Panc1 (cell line): ENCODE measurements around the gene GRM4. TPM values are rescaled to one million over a fixed set of nuclear protein-coding genes. Genes with fewer than 3 reads are reported as not detected.

ENCODE experiments used
- ATAC-seq: fragments of 200-7000 bp; cut with Tn5 transposase; 2 replicates; pipeline ENCODE4 v1.9.1; 2020; ENCODE audit warnings: mild to moderate bottlenecking, moderate library complexity
- BruUV-seq: library from RNA; stranded (reverse); fragments of 400-500 nt; replicated peaks from 2 replicates; lab custom pipeline; 2021; lab: Mats Ljungman, UMichigan
- CTCF ChIA-PET: fragments of 300-600 bp; sonication (Branson Sonifier 250); formaldehyde crosslinking; loops from one replicate; lab custom pipeline; 2022; ENCODE audit warnings: antibody characterized with exemption; lab: Charles Lee
- POLR2A ChIA-PET: fragments of 300-600 bp; sonication (Branson Sonifier 250); formaldehyde crosslinking; loops from one replicate; lab custom pipeline; 2022; ENCODE audit warnings: antibody characterized with exemption; lab: Charles Lee
- DNase-seq: peaks from one replicate; pipeline ENCODE4 v3.0.0-alpha.2; 2010; ENCODE audit warnings: low read depth, low spot score
- H3K27ac ChIP-seq: 2 replicates; pipeline ENCODE4 v1.5.1; 2011; ENCODE audit warnings: mild to moderate bottlenecking, low read length, inconsistent platforms
- H3K27me3 ChIP-seq: fragments of 200-500 bp; sonication (Bioruptor generic); 2 replicates; pipeline ENCODE4 v1.6.0; 2014; ENCODE audit warnings: low read length, inconsistent platforms; ENCODE audit not compliant: control insufficient read depth, insufficient read depth
- H3K36me3 ChIP-seq: fragments of 200-500 bp; sonication (Bioruptor generic); 2 replicates; pipeline ENCODE4 v1.5.1; 2014; ENCODE audit warnings: inconsistent platforms, mild to moderate bottlenecking, low read length, moderate library complexity; ENCODE audit not compliant: control insufficient read depth, insufficient read depth
- H3K4me1 ChIP-seq: 2 replicates; pipeline ENCODE4 v1.5.1; 2011; ENCODE audit warnings: inconsistent platforms, mild to moderate bottlenecking, low read length, moderate library complexity; ENCODE audit not compliant: control insufficient read depth, insufficient read depth
- H3K4me3 ChIP-seq, 2 experiments: 2 replicates each; pipeline ENCODE4 v1.5.1; 2011 to 2012; ENCODE audit warnings: low read depth in 2 of 2, low read length in 2 of 2, mild to moderate bottlenecking in 2 of 2, inconsistent platforms in 1 of 2, moderate library complexity in 1 of 2
- H3K9me3 ChIP-seq: fragments of 200-500 bp; sonication (Bioruptor generic); 2 replicates; pipeline ENCODE4 v1.5.1; 2014; ENCODE audit warnings: low read depth, mild to moderate bottlenecking, inconsistent platforms, low read length, moderate library complexity; ENCODE audit not compliant: control insufficient read depth, insufficient read depth
- POLR2AphosphoS5 ChIP-seq: IDR thresholded peaks from 2 replicates; pipeline ENCODE4 v1.6.1; 2012; ENCODE audit warnings: mild to moderate bottlenecking, low read depth, low read length, moderate library complexity
- SIN3A ChIP-seq: IDR thresholded peaks from 2 replicates; pipeline ENCODE4 v1.6.1; 2012; ENCODE audit warnings: low read depth, mild to moderate bottlenecking, low read length, moderate library complexity, borderline replicate concordance; ENCODE audit not compliant: insufficient read depth
- TCF7L2 ChIP-seq: IDR thresholded peaks from 2 replicates; pipeline ENCODE4 v1.6.1; 2011; ENCODE audit warnings: mild to moderate bottlenecking, low read depth, low read length, inconsistent platforms
- in situ Hi-C: cut with HindIII; loops from 2 replicates; pipeline ENCODE4 v1.10.0; 2016; ENCODE audit warnings: low sequenced_read_pairs, low pct_unique_long_range_greater_than_20kb
- intact Hi-C: fragments of 100-400 bp; cut with micrococcal nuclease; formaldehyde crosslinking; loops from one replicate; pipeline ENCODE4 v1.10.0; 2022; ENCODE audit not compliant: unreplicated experiment
- total RNA-seq: library from RNA; stranded (reverse); gene quantifications from one replicate; pipeline ENCODE4 v1.2.1, GENCODE V29; 2021; ENCODE audit not compliant: unreplicated experiment
- TF ChIP-seq, protein P1 (sequence below), 2 experiments: IDR thresholded peaks; 2 replicates each; pipeline ENCODE4 v1.6.1; 2011 to 2012; ENCODE audit warnings: low read depth in 2 of 2, control low read depth in 1 of 2, low read length in 1 of 2, mild to moderate bottlenecking in 1 of 2, moderate library complexity in 1 of 2; ENCODE audit not compliant: insufficient read depth in 1 of 2
- TF ChIP-seq, protein P2 (sequence below): fragments of 450-650 bp; IDR thresholded peaks from 2 replicates; pipeline ENCODE4 v1.5.1; 2017; ENCODE audit warnings: mild to moderate bottlenecking

The GRM4 gene
- total RNA-seq, 1 experiment from 2014 or later = 1.3 TPM

DNA sequence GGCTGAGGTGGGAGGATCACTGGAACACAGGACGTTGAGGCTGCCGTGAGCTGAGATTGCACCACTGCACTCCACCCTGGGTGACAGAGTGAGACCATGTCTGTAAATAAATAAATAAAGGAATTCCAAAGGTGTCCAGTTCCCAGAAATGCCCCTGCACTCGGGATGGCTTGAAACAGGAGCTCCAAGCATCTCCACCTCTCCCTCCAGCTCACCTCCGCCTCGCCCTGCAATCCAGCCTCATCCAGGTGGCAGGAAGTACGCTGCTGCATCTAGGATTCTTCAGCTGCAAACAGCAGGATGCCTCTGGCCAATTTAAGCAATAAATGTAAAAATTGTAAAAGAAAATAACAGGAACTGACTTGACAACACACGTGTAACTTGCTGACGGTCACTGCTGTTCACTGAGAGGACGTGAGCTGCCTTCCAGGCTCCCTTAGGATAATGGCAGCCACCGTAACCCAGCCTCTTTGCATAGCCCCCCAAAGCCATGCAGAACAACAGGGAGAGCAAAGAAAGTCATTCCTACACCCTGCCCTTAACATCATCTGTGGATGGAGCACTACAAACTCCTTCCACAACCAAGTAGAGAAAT is 11.4 kb upstream of the GRM4 start:
- CTCF ChIA-PET = no interaction called here
- intact Hi-C loops = loop anchor here (10.0 kb wide), 1 partner anchor 413 kb away; the partner anchor contains the start of gene IP6K3

DNA sequence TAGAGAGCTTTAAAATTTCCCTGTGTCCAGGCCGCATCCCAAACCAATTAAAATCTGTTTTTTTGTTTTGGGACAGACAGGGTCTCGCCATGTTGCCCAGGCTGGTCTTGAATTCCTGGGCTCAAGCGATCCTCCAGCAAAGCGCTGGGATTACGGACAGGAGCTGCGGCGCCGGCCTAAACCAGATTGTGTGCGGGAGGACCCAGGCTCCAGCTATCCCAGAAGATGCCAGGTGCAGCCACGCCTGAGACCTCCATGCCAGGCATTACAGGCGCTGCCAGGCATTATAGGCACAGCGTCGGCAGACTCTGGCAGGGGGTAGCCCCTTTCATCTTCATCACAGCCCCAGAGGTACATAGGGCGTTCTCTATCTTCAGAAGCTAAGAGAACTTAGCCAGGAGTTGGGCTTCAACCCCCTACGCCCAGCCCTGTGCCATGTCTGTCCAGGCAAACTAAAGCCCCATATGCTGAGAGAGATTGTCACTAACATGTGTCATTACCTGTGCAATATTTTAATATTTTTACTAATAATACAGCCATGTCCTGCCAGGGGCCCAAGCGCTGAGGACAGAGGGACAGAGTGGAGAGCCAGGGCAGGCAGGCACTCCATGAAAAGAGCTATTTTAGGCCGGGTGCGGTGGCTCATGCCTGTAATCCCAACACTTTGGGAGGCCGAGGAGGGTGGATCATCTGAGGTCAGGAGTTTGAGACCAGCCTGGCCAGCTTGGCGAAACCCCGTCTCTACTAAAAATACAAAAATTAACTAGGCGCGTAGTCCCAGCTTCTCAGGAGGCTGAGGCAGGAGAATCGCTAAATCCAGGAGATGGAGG is 9.8 kb upstream of the GRM4 start:
- Histone ChIP-seq H3K36me3 (no peaks in the 10 kb centered on the region), H3K4me3 (no peak overlapping the region), H3K9me3 (no peaks in the 10 kb centered on the region), H3K27me3 (no peaks in the 10 kb centered on the region), H3K27ac (no peak overlapping the region), H3K4me1 (no peaks in the 10 kb centered on the region)
- in situ Hi-C loops = no loop called here
- TF ChIP-seq SIN3A = no peak
- TF ChIP-seq, protein P1, sequence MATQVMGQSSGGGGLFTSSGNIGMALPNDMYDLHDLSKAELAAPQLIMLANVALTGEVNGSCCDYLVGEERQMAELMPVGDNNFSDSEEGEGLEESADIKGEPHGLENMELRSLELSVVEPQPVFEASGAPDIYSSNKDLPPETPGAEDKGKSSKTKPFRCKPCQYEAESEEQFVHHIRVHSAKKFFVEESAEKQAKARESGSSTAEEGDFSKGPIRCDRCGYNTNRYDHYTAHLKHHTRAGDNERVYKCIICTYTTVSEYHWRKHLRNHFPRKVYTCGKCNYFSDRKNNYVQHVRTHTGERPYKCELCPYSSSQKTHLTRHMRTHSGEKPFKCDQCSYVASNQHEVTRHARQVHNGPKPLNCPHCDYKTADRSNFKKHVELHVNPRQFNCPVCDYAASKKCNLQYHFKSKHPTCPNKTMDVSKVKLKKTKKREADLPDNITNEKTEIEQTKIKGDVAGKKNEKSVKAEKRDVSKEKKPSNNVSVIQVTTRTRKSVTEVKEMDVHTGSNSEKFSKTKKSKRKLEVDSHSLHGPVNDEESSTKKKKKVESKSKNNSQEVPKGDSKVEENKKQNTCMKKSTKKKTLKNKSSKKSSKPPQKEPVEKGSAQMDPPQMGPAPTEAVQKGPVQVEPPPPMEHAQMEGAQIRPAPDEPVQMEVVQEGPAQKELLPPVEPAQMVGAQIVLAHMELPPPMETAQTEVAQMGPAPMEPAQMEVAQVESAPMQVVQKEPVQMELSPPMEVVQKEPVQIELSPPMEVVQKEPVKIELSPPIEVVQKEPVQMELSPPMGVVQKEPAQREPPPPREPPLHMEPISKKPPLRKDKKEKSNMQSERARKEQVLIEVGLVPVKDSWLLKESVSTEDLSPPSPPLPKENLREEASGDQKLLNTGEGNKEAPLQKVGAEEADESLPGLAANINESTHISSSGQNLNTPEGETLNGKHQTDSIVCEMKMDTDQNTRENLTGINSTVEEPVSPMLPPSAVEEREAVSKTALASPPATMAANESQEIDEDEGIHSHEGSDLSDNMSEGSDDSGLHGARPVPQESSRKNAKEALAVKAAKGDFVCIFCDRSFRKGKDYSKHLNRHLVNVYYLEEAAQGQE (IDR thresholded peaks at IDR 0.05; ENCODE audit: insufficient read depth in 1 of 2, low read depth in 2 of 2, low read length in 1 of 2) = no peak
- no peak for TF ChIP-seq TCF7L2
- no peak for TF ChIP-seq POLR2AphosphoS5
- TF ChIP-seq, protein P2, sequence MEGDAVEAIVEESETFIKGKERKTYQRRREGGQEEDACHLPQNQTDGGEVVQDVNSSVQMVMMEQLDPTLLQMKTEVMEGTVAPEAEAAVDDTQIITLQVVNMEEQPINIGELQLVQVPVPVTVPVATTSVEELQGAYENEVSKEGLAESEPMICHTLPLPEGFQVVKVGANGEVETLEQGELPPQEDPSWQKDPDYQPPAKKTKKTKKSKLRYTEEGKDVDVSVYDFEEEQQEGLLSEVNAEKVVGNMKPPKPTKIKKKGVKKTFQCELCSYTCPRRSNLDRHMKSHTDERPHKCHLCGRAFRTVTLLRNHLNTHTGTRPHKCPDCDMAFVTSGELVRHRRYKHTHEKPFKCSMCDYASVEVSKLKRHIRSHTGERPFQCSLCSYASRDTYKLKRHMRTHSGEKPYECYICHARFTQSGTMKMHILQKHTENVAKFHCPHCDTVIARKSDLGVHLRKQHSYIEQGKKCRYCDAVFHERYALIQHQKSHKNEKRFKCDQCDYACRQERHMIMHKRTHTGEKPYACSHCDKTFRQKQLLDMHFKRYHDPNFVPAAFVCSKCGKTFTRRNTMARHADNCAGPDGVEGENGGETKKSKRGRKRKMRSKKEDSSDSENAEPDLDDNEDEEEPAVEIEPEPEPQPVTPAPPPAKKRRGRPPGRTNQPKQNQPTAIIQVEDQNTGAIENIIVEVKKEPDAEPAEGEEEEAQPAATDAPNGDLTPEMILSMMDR = no peak
- POLR2A ChIA-PET = interaction anchor here (0.6 kb wide), 3 partner anchors 81 to 367 kb away, joined by 3 to 4 read pairs (median 4); partner anchors contain the start of genes HMGA1 and LEMD2
- intact Hi-C loops = loop anchor here (2.0 to 10.0 kb wide), 2 partner anchors 101 to 411 kb away; partner anchors contain the start of gene IP6K3
- DNase-seq (no peak), ATAC-seq (no peak)
- BruUV-seq = no TSS peak
- CTCF ChIA-PET = interaction anchor here (0.5 to 3.0 kb wide), 6 partner anchors 10 to 444 kb away, joined by 4 to 12 read pairs (median 5); no protein-coding TSS in a partner anchor

More for the DNA sequence above, 11.4 kb upstream of the GRM4 start:
- TF ChIP-seq, protein P2 = no peak
- TF ChIP-seq SIN3A (no peak), POLR2AphosphoS5 (no peak), TCF7L2 (no peak)
- TF ChIP-seq, protein P1 (IDR thresholded peaks at IDR 0.05; ENCODE audit: insufficient read depth in 1 of 2, low read depth in 2 of 2, low read length in 1 of 2) = no peak
- ATAC-seq (no peak), DNase-seq (no peak)
- Histone ChIP-seq H3K27ac (no peak overlapping the region), H3K4me1 (no peaks in the 10 kb centered on the region), H3K9me3 (no peaks in the 10 kb centered on the region), H3K27me3 (no peaks in the 10 kb centered on the region), H3K4me3 (no peak overlapping the region), H3K36me3 (no peaks in the 10 kb centered on the region)
- BruUV-seq = no TSS peak
- POLR2A ChIA-PET = no interaction called here
- in situ Hi-C loops = no loop called here
